HG02623 (cell line): ENCODE results near the gene KNL1.
A peak's percentile ranks its signal among the peaks of the same experiment; 100 is the strongest.
"Not testable (repeated sequence)": the region's sequence is repeated elsewhere in the genome, so short reads cannot be mapped to it uniquely, and the experiment has no call there.

Experiments used
- ATAC-seq: cut with Tn5 transposase; IDR thresholded peaks from one replicate; pipeline ENCODE4 v1.9.1; 2021; ENCODE audit warnings: moderate library complexity; ENCODE audit not compliant: unreplicated experiment

The KNL1 gene

GRCh38 chr15:40578892-40579291 is 15.2 kb upstream of the KNL1 start:
- no peak for ATAC-seq

GRCh38 chr15:40581796-40582195 is 12.3 kb upstream of the KNL1 start:
- not testable (repeated sequence) for ATAC-seq

GRCh38 chr15:40582726-40583246 is 11.3 kb upstream of the KNL1 start:
- no peak for ATAC-seq

GRCh38 chr15:40584191-40584590 is 9.9 kb upstream of the KNL1 start:
- no peak for ATAC-seq

- no peak for ATAC-seq
These were observed 3.4 kb upstream of the KNL1 start for GRCh38 chr15:40590667-40591050.

GRCh38 chr15:40591389-40591788 is 2.7 kb upstream of the KNL1 start:
- no peak for ATAC-seq

- no peak for ATAC-seq
These were observed 884 bp upstream of the KNL1 start for GRCh38 chr15:40593165-40593564.

- ATAC-seq, result peak; percentile 31
These were observed 384 bp downstream of the KNL1 start for GRCh38 chr15:40594429-40594836.

- no peak for ATAC-seq
These were observed 1.2 kb downstream of the KNL1 start for GRCh38 chr15:40595219-40595618.

GRCh38 chr15:40595773-40596172 is 1.7 kb downstream of the KNL1 start:
- ATAC-seq, result no peak

- no peak for ATAC-seq
These were observed 3.0 kb downstream of the KNL1 start for GRCh38 chr15:40597024-40597423.

GRCh38 chr15:40598126-40598525 is 4.1 kb downstream of the KNL1 start:
- ATAC-seq, result no peak

GRCh38 chr15:40598672-40599071 is 4.6 kb downstream of the KNL1 start:
- ATAC-seq, result no peak

- no peak for ATAC-seq
These were observed 6.9 kb downstream of the KNL1 start for GRCh38 chr15:40600956-40601355.

- no peak for ATAC-seq
These were observed 9.9 kb downstream of the KNL1 start for GRCh38 chr15:40603935-40604334.

GRCh38 chr15:40613080-40613479 is 19.0 kb downstream of the KNL1 start:
- ATAC-seq, result no peak

- no peak for ATAC-seq
These were observed 24.0 kb downstream of the KNL1 start for GRCh38 chr15:40618023-40618422.

GRCh38 chr15:40618906-40619305 is 24.9 kb downstream of the KNL1 start:
- ATAC-seq, result no peak

GRCh38 chr15:40623361-40623760 is 29.3 kb downstream of the KNL1 start:
- no peak for ATAC-seq

GRCh38 chr15:40630313-40630712 is 36.3 kb downstream of the KNL1 start:
- no peak for ATAC-seq

GRCh38 chr15:40633178-40633577 is 39.1 kb downstream of the KNL1 start:
- no peak for ATAC-seq

GRCh38 chr15:40637221-40637745 is 43.2 kb downstream of the KNL1 start:
- ATAC-seq, result no peak

- no peak for ATAC-seq
These were observed 45.6 kb downstream of the KNL1 start for GRCh38 chr15:40639677-40640076.
